GM12891 (cell line): ENCODE data around the gene LAD1.

Source experiments
- DNase-seq: peaks from one replicate; pipeline ENCODE4 v3.0.0; 2011; ENCODE audit warnings: low spot score; ENCODE audit not compliant: insufficient read length
- FAIRE-seq: peaks from 2 replicates; lab custom pipeline; 2011; peaks lifted over from hg19 to GRCh38; lab: Jason Lieb, UNC
- PAX5 ChIP-seq: IDR thresholded peaks from 2 replicates; pipeline ENCODE4 v1.6.1; 2011; ENCODE audit warnings: low read length, moderate library complexity, mild to moderate bottlenecking; ENCODE audit not compliant: insufficient read depth, severe bottlenecking
- POLR2A ChIP-seq: IDR thresholded peaks from 2 replicates; pipeline ENCODE4 v1.6.1; 2011; ENCODE audit warnings: low read depth, low read length, control low read depth
- POLR2AphosphoS5 ChIP-seq: IDR thresholded peaks from 2 replicates; pipeline ENCODE4 v1.6.1; 2011; ENCODE audit warnings: low read depth, low read length, control low read depth
- POU2F2 ChIP-seq: IDR thresholded peaks from 2 replicates; pipeline ENCODE4 v1.6.1; 2011; ENCODE audit warnings: low read depth, mild to moderate bottlenecking, control low read depth, low read length, moderate library complexity
- SPI1 ChIP-seq: IDR thresholded peaks from 2 replicates; pipeline ENCODE4 v1.6.1; 2011; ENCODE audit warnings: low read depth, low read length, control low read depth
- TAF1 ChIP-seq: IDR thresholded peaks from 2 replicates; pipeline ENCODE4 v1.6.1; 2011; ENCODE audit warnings: low read depth, low read length, control low read depth

The LAD1 gene

GRCh38 chr1:201331166-201331565 is 68.0 kb downstream of the LAD1 start:
- TF ChIP-seq PAX5 (no peak), TAF1 (no peak), POU2F2 (no peak), POLR2A (no peak), SPI1 (no peak), POLR2AphosphoS5 (no peak)
- no peak for FAIRE-seq

More at GRCh38 chr1:201331166-201331565, 68.0 kb downstream of the LAD1 start:
- no peak for DNase-seq
